Activated naive CD4-positive, alpha-beta T cell treated with anti-CD3 and anti-CD28 coated beads for 36 hours (primary cell): ENCODE data around the gene NR0B2. TPM values are rescaled to one million over a fixed set of nuclear protein-coding genes. Genes with fewer than 3 reads are reported as not detected.

Source experiments
- CTCF ChIA-PET: fragments of 350-600 bp; sonication (Branson Sonifier 250); formaldehyde crosslinking; loops from one replicate; lab custom pipeline; 2021; ENCODE audit warnings: antibody characterized with exemption; lab: Charles Lee
- DNase-seq: peaks from one replicate; pipeline ENCODE4 v3.0.0-alpha.2; 2020
- H3K27ac Mint-ChIP-seq: one replicate; pipeline ENCODE4 v1.8.0; 2021; ENCODE audit warnings: mild to moderate bottlenecking, mixed read lengths
- H3K27me3 Mint-ChIP-seq: one replicate; pipeline ENCODE4 v1.8.0; 2021; ENCODE audit warnings: low read depth, mixed read lengths
- H3K36me3 Mint-ChIP-seq: one replicate; pipeline ENCODE4 v1.8.0; 2021; ENCODE audit warnings: low read depth, mixed read lengths
- H3K4me1 Mint-ChIP-seq: one replicate; pipeline ENCODE4 v1.8.0; 2021; ENCODE audit warnings: low read depth, mixed read lengths
- H3K4me3 Mint-ChIP-seq: one replicate; pipeline ENCODE4 v1.8.0; 2021; ENCODE audit warnings: mild to moderate bottlenecking, moderate library complexity, mixed read lengths
- H3K9me3 Mint-ChIP-seq: one replicate; pipeline ENCODE4 v1.8.0; 2021; ENCODE audit warnings: mixed read lengths
- intact Hi-C: fragments of 100-400 bp; cut with micrococcal nuclease; formaldehyde crosslinking; loops from one replicate; pipeline ENCODE4 v1.15.1; 2023
- total RNA-seq, 2 experiments: library from RNA; stranded (reverse); gene quantifications; one replicate each; pipeline ENCODE4 v1.2.3, GENCODE V29; 2021

Gene NR0B2, protein sequence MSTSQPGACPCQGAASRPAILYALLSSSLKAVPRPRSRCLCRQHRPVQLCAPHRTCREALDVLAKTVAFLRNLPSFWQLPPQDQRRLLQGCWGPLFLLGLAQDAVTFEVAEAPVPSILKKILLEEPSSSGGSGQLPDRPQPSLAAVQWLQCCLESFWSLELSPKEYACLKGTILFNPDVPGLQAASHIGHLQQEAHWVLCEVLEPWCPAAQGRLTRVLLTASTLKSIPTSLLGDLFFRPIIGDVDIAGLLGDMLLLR
- not detected for total RNA-seq

DNA sequence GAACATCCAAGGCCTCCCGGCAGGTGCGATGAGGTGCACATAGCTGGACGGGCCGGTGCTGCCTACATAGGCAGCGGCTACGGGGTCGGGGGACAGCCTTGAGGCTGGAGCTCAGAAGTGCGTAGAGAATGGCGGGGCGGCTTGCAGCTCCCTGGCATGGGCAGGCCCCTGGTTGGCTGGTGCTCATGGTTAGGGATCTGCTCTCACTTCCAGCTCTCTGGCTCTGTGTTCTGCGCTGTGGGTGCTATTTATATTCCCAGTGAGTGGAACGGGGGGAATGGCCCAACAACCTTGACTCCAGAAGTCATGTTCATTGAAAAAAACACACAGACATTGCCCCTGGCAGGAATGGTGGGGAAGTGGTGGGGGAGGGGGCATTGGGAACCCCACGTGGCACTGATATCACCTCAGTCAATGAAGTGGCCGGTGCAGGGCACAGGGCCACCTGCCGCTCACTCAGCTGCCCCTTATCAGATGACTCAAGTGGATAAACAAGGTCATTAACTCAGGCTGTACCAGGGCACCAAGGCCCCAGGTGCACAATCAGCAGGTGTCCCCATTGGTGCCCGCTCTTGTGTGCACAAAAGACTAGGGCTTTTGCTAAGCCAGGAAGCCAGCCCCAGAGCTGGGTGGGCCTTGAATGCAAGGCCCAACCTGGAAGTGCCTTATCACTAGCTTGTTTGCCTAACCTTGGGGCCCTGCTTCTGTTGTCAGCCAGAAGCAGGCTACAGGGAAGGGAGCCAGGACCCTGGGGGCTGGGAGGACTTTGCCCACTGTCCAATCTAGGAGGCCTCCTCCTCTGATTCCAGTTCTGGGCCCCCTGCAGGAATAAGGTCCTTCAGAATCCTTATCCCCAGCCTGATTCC lies at the start of gene NR0B2:
Gene NR0B2 (minus strand): TSS at position 222 of the 866 bp plus-strand sequence. CDS start 35 bp downstream, at position 187.
- no peaks in the 10 kb centered on the region for H3K9me3 Mint-ChIP-seq
- no peaks in the 10 kb centered on the region for H3K27me3 Mint-ChIP-seq
- intact Hi-C loops, result no loop called here
- no peaks in the 10 kb centered on the region for H3K4me1 Mint-ChIP-seq
- H3K4me3 Mint-ChIP-seq, result no peak within 1 kb of the TSS
- H3K27ac Mint-ChIP-seq, result no peak within 1 kb of the TSS
- CTCF ChIA-PET, result interaction anchor here (0.6 kb wide), 1 partner anchor 84 kb away, joined by 5 read pairs; no protein-coding TSS in a partner anchor
- H3K36me3 Mint-ChIP-seq, result no peaks in the 10 kb centered on the region
- DNase-seq, result no peak

DNA sequence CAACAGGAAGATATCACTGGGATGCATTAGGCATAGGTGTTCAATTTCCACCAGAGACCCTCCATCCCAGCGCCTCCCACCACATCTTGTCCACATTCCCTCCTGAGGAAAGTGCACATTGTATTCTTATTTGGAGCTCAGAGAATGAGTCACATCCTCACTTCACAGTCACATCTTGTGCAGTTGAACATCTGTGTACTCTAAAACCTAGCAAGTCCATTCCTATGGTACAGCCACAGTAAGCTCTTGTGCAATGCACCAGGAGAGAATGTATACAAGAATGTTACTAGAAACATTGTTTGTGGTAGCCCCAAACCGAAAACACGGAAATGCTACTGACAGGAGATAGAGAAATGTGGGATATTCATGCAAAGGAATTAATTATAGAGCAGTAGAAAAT lies 48.1 kb upstream of the NR0B2 start:
- intact Hi-C loops, result no loop called here
- CTCF ChIA-PET, result interaction anchor here (0.5 kb wide), 1 partner anchor 20 kb away, joined by 3 read pairs; no protein-coding TSS in a partner anchor

DNA sequence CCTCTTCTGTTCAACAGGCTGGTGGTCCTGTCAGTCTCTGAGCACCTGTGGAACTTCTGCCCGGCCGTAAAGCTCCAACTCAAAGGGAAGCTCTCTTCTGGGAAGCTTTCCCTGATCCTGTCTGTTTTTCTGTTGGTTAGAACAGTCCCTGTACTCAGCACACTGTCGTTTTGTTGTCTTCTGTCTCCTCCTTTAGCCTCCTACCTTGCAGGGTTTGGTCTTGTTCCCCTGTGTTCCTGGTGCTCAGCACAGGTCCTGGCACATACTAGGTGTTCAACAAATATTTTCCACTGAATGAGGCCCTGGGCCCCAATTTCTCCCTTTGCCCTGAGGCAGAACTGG lies 46.8 kb upstream of the NR0B2 start:
- no peak for DNase-seq
- intact Hi-C loops, result no loop called here
- H3K4me3 Mint-ChIP-seq, result peak overlapping the region; percentile 64
- H3K4me1 Mint-ChIP-seq, result peaks cover 8% of the 10 kb centered on the region
- H3K27me3 Mint-ChIP-seq, result peaks cover 17% of the 10 kb centered on the region
- peaks cover 3% of the 10 kb centered on the region for H3K9me3 Mint-ChIP-seq
- CTCF ChIA-PET, result interaction anchor here (1.0 to 1.8 kb wide), 2 partner anchors 37 to 150 kb away, joined by 3 to 4 read pairs; no protein-coding TSS in a partner anchor
- H3K36me3 Mint-ChIP-seq, result peaks cover 3% of the 10 kb centered on the region
- H3K27ac Mint-ChIP-seq, result no peak overlapping the region

More for the DNA sequence above, 48.1 kb upstream of the NR0B2 start:
- Mint-ChIP-seq H3K27ac (no peak overlapping the region), H3K9me3 (no peaks in the 10 kb centered on the region), H3K27me3 (peaks cover 21% of the 10 kb centered on the region), H3K4me1 (peaks cover 8% of the 10 kb centered on the region), H3K4me3 (no peak overlapping the region), H3K36me3 (no peaks in the 10 kb centered on the region)
- no peak for DNase-seq

DNA sequence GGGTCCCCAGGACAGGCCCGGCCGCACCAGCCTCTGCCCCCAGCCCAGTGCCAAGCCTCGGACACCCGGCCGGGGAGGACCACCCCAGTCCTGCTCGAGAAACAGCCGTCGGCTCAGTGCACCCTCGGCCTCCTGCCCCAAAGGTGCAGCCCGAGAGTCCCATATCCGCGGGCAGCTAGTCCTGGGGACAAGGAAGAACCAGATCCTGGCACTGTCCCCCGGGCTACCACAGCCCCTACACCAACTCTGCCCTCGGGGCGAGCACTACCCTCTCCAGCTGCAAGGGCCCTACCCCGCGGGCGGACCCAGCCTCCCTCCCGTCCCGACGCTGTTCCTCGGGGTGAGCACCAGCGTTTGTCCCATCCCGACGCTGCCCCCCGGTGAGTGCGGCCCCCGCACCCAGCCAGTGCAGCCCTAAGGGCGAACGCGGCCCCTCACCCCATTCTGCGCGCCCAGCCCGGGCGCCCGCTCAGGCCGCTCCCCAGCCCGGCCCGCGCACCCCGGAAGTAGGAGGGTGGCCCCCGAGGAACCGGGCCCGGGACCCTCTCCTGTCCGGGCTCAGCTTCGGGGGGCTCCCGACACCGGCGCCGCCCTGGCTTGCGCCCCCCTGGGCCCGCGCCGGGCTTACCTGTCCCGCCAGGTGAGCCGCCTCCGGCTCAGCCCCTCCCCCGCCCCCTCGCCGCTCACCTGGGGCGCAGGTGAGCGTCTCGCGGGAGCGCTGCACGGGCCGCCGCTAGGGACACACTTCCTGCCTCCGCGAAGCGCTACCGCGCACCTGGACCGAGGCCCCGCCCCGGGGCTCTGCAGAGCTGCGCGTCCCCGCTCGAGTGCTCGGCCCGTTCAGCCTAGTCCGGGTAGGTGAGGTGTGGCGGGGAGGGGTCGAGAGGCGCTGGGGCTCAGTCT lies 46.2 kb upstream of the NR0B2 start, which contains the start of gene KDF1:
Gene KDF1 (minus strand): TSS at position 747 of the 903 bp plus-strand sequence. CDS start 8,088 bp downstream, outside the sequence.
- peak within 1 kb of the TSS; percentile 64 for H3K4me3 Mint-ChIP-seq
- H3K36me3 Mint-ChIP-seq, result peaks cover 3% of the 10 kb centered on the region
- peak; percentile 39 for DNase-seq
- peaks cover 8% of the 10 kb centered on the region for H3K4me1 Mint-ChIP-seq
- no peak within 1 kb of the TSS for H3K27ac Mint-ChIP-seq
- intact Hi-C loops, result no loop called here
- peaks cover 3% of the 10 kb centered on the region for H3K9me3 Mint-ChIP-seq
- H3K27me3 Mint-ChIP-seq, result peaks cover 17% of the 10 kb centered on the region
- CTCF ChIA-PET, result interaction anchor here (1.0 to 1.8 kb wide), 2 partner anchors 38 to 150 kb away, joined by 3 to 4 read pairs; no protein-coding TSS in a partner anchor

DNA sequence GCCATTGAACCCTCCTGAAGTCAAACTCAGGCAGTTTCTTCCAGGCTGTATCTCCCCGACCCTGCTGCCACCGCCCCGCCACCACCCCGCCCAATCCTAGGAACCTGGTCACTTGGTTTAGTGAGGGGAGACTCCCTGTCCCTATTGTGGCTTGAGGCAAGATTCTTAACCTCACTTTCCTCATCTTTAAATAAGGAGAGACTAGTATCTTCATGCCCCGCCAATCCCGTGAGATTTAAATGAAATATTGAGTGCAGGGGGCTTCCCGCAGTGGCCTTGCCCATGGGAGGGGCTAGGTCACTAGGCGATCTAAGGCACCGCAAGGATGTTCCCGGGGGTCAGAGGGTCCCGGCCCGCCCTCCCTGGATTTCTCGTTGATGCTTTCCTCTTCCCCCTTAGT lies 45.5 kb upstream of the NR0B2 start:
- Mint-ChIP-seq H3K9me3 (peaks cover 3% of the 10 kb centered on the region), H3K36me3 (peaks cover 3% of the 10 kb centered on the region), H3K27ac (no peak overlapping the region), H3K4me1 (peaks cover 8% of the 10 kb centered on the region), H3K4me3 (peak overlapping the region; percentile 60), H3K27me3 (peaks cover 17% of the 10 kb centered on the region)
- CTCF ChIA-PET, result no interaction called here
- DNase-seq, result no peak
- intact Hi-C loops, result no loop called here

GRCh38 chr1:26957306-26957705 lies 43.5 kb upstream of the NR0B2 start:
- H3K36me3 Mint-ChIP-seq, result peaks cover 5% of the 10 kb centered on the region
- H3K4me1 Mint-ChIP-seq, result peaks cover 8% of the 10 kb centered on the region
- DNase-seq, result no peak
- H3K27ac Mint-ChIP-seq, result no peak overlapping the region
- CTCF ChIA-PET, result interaction anchor here (0.7 to 1.4 kb wide), 3 partner anchors 41 to 373 kb away, joined by 3 to 4 read pairs (median 3); no protein-coding TSS in a partner anchor
- H3K4me3 Mint-ChIP-seq, result no peak overlapping the region
- intact Hi-C loops, result no loop called here
- H3K9me3 Mint-ChIP-seq, result peaks cover 3% of the 10 kb centered on the region
- peaks cover 15% of the 10 kb centered on the region for H3K27me3 Mint-ChIP-seq

DNA sequence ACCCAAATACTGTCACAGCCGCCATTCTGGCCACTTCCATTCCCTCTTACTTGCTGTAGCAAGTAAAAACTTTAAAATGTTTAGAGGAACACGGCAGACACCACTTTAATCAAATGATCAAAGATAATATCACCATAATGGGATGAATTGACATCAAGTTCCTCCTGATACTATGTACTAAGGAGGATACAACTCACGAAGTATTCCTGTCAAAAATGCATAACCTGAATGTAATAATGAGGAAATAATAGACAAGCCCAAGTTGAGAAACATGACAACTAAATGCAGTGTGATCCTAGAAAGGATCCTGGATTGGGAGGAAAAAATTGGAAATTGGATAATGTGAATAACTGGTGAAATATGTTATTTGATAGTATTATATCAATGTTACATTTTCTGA lies 42.5 kb upstream of the NR0B2 start:
- Mint-ChIP-seq H3K27me3 (peaks cover 11% of the 10 kb centered on the region), H3K9me3 (peaks cover 3% of the 10 kb centered on the region), H3K36me3 (peaks cover 5% of the 10 kb centered on the region), H3K4me3 (no peak overlapping the region), H3K4me1 (peaks cover 8% of the 10 kb centered on the region), H3K27ac (no peak overlapping the region)
- DNase-seq, result no peak
- CTCF ChIA-PET, result no interaction called here
- intact Hi-C loops, result no loop called here

- H3K4me1 Mint-ChIP-seq, result no peaks in the 10 kb centered on the region
- no peak overlapping the region for H3K4me3 Mint-ChIP-seq
- H3K36me3 Mint-ChIP-seq, result peaks cover 5% of the 10 kb centered on the region
- H3K27ac Mint-ChIP-seq, result no peak overlapping the region
- CTCF ChIA-PET, result interaction anchor here (1.1 kb wide), 1 partner anchor 9 kb away, joined by 3 read pairs; no protein-coding TSS in a partner anchor
- intact Hi-C loops, result no loop called here
- peaks cover 3% of the 10 kb centered on the region for H3K9me3 Mint-ChIP-seq
- DNase-seq, result no peak
- no peaks in the 10 kb centered on the region for H3K27me3 Mint-ChIP-seq
These were observed 39.6 kb upstream of the NR0B2 start for GRCh38 chr1:26953374-26953773.

DNA sequence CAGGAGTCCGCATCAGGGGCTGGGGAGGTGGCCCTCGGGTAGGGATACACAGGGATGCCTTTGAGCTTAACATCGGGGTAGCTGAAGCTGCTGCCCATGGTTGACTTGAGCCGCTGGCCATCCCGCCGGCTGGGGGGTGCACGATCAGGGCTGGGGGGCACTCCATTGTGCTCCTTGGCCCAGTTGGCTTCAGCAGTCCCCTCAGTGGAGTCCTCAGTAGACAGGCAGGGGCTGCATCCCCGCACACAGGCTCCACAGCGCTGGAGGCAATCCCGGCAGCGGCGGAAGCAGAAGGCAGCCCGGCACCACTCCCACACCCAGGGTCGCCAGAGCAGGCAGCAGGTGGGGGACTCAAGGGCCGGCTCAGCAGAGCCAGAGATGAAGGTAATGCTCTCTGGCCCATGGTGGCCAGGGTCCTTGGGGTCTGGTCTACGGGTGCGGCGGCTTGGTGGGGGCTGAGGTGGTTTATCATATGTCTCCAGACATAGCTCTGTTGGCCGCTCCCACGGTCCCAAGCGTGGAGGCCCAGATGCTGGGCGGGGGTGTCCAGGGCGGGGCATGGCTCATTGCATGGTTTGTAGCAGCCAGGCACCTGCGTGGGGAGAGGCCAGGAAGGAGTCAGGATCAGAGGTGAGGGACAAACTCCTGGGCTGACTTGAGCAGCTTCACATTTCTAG lies 38.2 kb upstream of the NR0B2 start:
- H3K4me1 Mint-ChIP-seq, result no peaks in the 10 kb centered on the region
- CTCF ChIA-PET, result no interaction called here
- peaks cover 8% of the 10 kb centered on the region for H3K36me3 Mint-ChIP-seq

DNA sequence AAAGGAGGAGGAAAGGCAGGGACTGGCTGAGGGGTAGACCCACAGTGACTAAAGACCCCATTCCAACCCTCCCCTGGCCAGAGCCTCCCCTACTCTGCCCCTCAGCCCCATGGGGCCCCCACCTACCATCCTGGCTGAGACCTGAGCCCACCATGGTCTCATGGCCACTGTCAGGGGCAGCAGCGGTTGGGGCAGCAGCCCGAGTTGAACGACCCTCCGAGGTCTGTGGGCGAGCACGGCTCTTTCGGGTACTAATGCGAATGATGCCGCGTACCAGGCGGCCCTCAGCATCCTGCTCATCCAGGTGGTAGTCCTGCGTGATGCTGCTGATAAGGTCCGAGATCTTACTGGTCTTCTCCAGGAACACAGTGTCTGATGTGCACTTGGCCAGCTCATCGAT lies 37.4 kb upstream of the NR0B2 start:
- no peak overlapping the region for H3K27ac Mint-ChIP-seq
- intact Hi-C loops, result no loop called here
- no peak overlapping the region for H3K4me3 Mint-ChIP-seq
- CTCF ChIA-PET, result no interaction called here
- H3K4me1 Mint-ChIP-seq, result no peaks in the 10 kb centered on the region
- peaks cover 11% of the 10 kb centered on the region for H3K36me3 Mint-ChIP-seq
- peaks cover 1% of the 10 kb centered on the region for H3K9me3 Mint-ChIP-seq
- DNase-seq, result no peak
- H3K27me3 Mint-ChIP-seq, result no peaks in the 10 kb centered on the region

More for the DNA sequence above, 38.2 kb upstream of the NR0B2 start:
- Mint-ChIP-seq H3K9me3 (peaks cover 3% of the 10 kb centered on the region), H3K27me3 (no peaks in the 10 kb centered on the region), H3K4me3 (no peak overlapping the region), H3K27ac (no peak overlapping the region)
- intact Hi-C loops, result no loop called here
- DNase-seq, result no peak

GRCh38 chr1:26950602-26951001 lies 36.8 kb upstream of the NR0B2 start:
- Mint-ChIP-seq H3K27ac (no peak overlapping the region), H3K9me3 (no peaks in the 10 kb centered on the region), H3K4me3 (no peak overlapping the region), H3K27me3 (no peaks in the 10 kb centered on the region), H3K4me1 (no peaks in the 10 kb centered on the region), H3K36me3 (peaks cover 16% of the 10 kb centered on the region)
- DNase-seq, result no peak
- CTCF ChIA-PET, result interaction anchor here (0.7 kb wide), 1 partner anchor 13 kb away, joined by 3 read pairs; no protein-coding TSS in a partner anchor
- intact Hi-C loops, result no loop called here
